Nephron (organoid): ENCODE data around the gene SMG7.

Source experiments
- H3K27ac Mint-ChIP-seq, 3 experiments: 2 replicates each; pipeline ENCODE4 v1.8.0; 2020; ENCODE audit warnings: mixed read lengths in 3 of 3, mild to moderate bottlenecking in 2 of 3, moderate library complexity in 1 of 3
- H3K27me3 Mint-ChIP-seq: 2 replicates; pipeline ENCODE4 v1.8.0; 2021; ENCODE audit warnings: low read depth, mild to moderate bottlenecking, moderate library complexity, mixed read lengths
- H3K36me3 Mint-ChIP-seq: 2 replicates; pipeline ENCODE4 v1.8.0; 2020; ENCODE audit warnings: low read depth, mixed read lengths
- H3K4me1 Mint-ChIP-seq: 2 replicates; pipeline ENCODE4 v1.8.0; 2020; ENCODE audit warnings: mixed read lengths
- H3K4me3 Mint-ChIP-seq, 3 experiments: 2 replicates each; pipeline ENCODE4 v1.8.0; 2020; ENCODE audit warnings: mild to moderate bottlenecking in 3 of 3, mixed read lengths in 3 of 3, moderate library complexity in 2 of 3
- H3K9me3 Mint-ChIP-seq: 2 replicates; pipeline ENCODE4 v1.8.0; 2020; ENCODE audit warnings: mixed read lengths
- TF ChIP-seq, protein P1 (sequence below), 3 experiments: fragments of 200-600 bp; sonication (generic); IDR thresholded peaks; one replicate each; pipeline ENCODE4 v1.5.0; 2021; ENCODE audit warnings: antibody characterized with exemption in 3 of 3; ENCODE audit not compliant: unreplicated experiment in 3 of 3

Gene SMG7

DNA sequence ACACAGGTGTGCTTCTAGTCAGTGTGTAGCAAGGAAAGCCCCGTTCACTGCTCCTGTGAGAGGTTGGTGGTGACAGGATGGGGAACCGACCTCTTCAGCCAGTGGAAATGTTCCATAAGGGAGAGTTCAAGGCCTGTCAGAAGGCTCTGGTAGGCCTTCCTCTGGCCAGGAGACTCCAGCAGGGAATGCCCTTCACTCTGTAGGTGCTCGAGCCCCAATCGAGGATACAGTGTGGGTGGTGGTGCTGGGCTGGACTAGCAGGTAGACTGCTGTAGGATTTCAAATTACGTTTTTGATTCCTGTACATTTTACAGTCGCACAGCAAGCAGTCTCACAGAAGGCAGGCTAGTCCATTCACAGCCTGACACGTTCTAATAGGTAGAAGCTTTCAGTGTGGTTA, 80.1 kb downstream of the SMG7 start:
- Mint-ChIP-seq H3K27me3 (no peaks in the 10 kb centered on the region), H3K27ac (no peak overlapping the region), H3K9me3 (no peaks in the 10 kb centered on the region), H3K4me1 (peaks cover 10% of the 10 kb centered on the region), H3K36me3 (peaks cover 56% of the 10 kb centered on the region), H3K4me3 (no peak overlapping the region)
- TF ChIP-seq, protein P1, sequence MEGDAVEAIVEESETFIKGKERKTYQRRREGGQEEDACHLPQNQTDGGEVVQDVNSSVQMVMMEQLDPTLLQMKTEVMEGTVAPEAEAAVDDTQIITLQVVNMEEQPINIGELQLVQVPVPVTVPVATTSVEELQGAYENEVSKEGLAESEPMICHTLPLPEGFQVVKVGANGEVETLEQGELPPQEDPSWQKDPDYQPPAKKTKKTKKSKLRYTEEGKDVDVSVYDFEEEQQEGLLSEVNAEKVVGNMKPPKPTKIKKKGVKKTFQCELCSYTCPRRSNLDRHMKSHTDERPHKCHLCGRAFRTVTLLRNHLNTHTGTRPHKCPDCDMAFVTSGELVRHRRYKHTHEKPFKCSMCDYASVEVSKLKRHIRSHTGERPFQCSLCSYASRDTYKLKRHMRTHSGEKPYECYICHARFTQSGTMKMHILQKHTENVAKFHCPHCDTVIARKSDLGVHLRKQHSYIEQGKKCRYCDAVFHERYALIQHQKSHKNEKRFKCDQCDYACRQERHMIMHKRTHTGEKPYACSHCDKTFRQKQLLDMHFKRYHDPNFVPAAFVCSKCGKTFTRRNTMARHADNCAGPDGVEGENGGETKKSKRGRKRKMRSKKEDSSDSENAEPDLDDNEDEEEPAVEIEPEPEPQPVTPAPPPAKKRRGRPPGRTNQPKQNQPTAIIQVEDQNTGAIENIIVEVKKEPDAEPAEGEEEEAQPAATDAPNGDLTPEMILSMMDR (IDR thresholded peaks at IDR 0.05; ENCODE audit: unreplicated experiment in 3 of 3), result no peak

GRCh38 chr1:183552891-183553290, 80.6 kb downstream of the SMG7 start:
- H3K36me3 Mint-ChIP-seq, result peaks cover 52% of the 10 kb centered on the region
- H3K27me3 Mint-ChIP-seq, result no peaks in the 10 kb centered on the region
- peaks cover 10% of the 10 kb centered on the region for H3K4me1 Mint-ChIP-seq
- H3K27ac Mint-ChIP-seq, result peak overlapping the region in 2 of 3 experiments; percentile 11 to 78
- H3K9me3 Mint-ChIP-seq, result no peaks in the 10 kb centered on the region
- no peak overlapping the region for H3K4me3 Mint-ChIP-seq
- TF ChIP-seq, protein P1 (IDR thresholded peaks at IDR 0.05; ENCODE audit: unreplicated experiment in 3 of 3), result no peak

GRCh38 chr1:183553331-183553730, 81.0 kb downstream of the SMG7 start:
- H3K9me3 Mint-ChIP-seq, result no peaks in the 10 kb centered on the region
- peaks cover 10% of the 10 kb centered on the region for H3K4me1 Mint-ChIP-seq
- TF ChIP-seq, protein P1 (IDR thresholded peaks at IDR 0.05; ENCODE audit: unreplicated experiment in 3 of 3), result no peak
- peaks cover 48% of the 10 kb centered on the region for H3K36me3 Mint-ChIP-seq
- no peak overlapping the region for H3K4me3 Mint-ChIP-seq
- H3K27ac Mint-ChIP-seq, result peak overlapping the region in 2 of 3 experiments; percentile 11 to 78
- no peaks in the 10 kb centered on the region for H3K27me3 Mint-ChIP-seq

DNA sequence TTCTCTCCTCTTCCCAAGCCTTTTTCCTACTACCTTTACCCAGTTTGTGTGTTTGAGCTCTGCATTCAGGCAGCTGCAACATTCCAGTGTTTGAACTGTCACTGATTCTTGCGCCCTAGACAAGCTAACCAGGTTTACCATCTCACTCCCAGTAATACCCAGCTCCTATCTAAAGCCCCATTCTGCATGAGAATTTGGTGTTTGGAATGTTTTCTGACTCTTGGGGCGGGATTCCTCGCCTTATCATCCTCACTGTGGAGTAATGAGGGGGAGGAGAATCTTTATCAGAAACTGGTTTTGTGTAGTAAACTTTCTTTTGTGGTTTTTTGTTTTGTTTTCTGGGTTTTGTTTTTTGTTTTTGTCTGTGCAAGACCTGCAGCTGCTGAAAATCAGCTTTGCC, 81.5 kb downstream of the SMG7 start:
- TF ChIP-seq, protein P1 (IDR thresholded peaks at IDR 0.05; ENCODE audit: unreplicated experiment in 3 of 3), result no peak
- H3K4me3 Mint-ChIP-seq, result no peak overlapping the region
- peaks cover 10% of the 10 kb centered on the region for H3K4me1 Mint-ChIP-seq
- H3K27ac Mint-ChIP-seq, result peak overlapping the region; percentile 11 to 78 (median 31)
- H3K36me3 Mint-ChIP-seq, result peaks cover 43% of the 10 kb centered on the region
- no peaks in the 10 kb centered on the region for H3K27me3 Mint-ChIP-seq
- H3K9me3 Mint-ChIP-seq, result no peaks in the 10 kb centered on the region

- H3K4me3 Mint-ChIP-seq, result no peak overlapping the region
- no peaks in the 10 kb centered on the region for H3K9me3 Mint-ChIP-seq
- peaks cover 10% of the 10 kb centered on the region for H3K4me1 Mint-ChIP-seq
- H3K27ac Mint-ChIP-seq, result peak overlapping the region in 1 of 3 experiments; percentile 87
- TF ChIP-seq, protein P1 (IDR thresholded peaks at IDR 0.05; ENCODE audit: unreplicated experiment in 3 of 3), result no peak
- peaks cover 37% of the 10 kb centered on the region for H3K36me3 Mint-ChIP-seq
- no peaks in the 10 kb centered on the region for H3K27me3 Mint-ChIP-seq
Measured at GRCh38 chr1:183554577-183554976, 82.3 kb downstream of the SMG7 start.

GRCh38 chr1:183559061-183559460, 86.8 kb downstream of the SMG7 start:
- no peaks in the 10 kb centered on the region for H3K27me3 Mint-ChIP-seq
- TF ChIP-seq, protein P1 (IDR thresholded peaks at IDR 0.05; ENCODE audit: unreplicated experiment in 3 of 3), result no peak
- H3K36me3 Mint-ChIP-seq, result peaks cover 11% of the 10 kb centered on the region
- no peak overlapping the region for H3K27ac Mint-ChIP-seq
- no peaks in the 10 kb centered on the region for H3K4me1 Mint-ChIP-seq
- H3K4me3 Mint-ChIP-seq, result no peak overlapping the region
- no peaks in the 10 kb centered on the region for H3K9me3 Mint-ChIP-seq
